ENCODE results near the gene KRTAP12-3.
"Not testable (repeated sequence)": the region's sequence is repeated elsewhere in the genome, so short reads cannot be mapped to it uniquely, and the experiment has no call there.

GRCh38 chr21:44646366-44647221, 11.1 kb upstream of the KRTAP12-3 start, which contains the start of gene KRTAP10-11:
- not testable (repeated sequence) for TF ChIP-seq CTCF (IDR thresholded peaks at IDR 0.05; ENCODE audit: insufficient read depth, low read length); POLR2AphosphoS5 (IDR thresholded peaks at IDR 0.05; ENCODE audit: low read depth); REST (IDR thresholded peaks at IDR 0.05; ENCODE audit: insufficient replicate concordance, low read depth)

Data from HL-60 (cell line).